Upper lobe of left lung (tissue), 6 donors: ENCODE data around the gene AHNAK. TPM values are rescaled to one million over a fixed set of nuclear protein-coding genes. Genes with fewer than 3 reads are reported as not detected.

Source experiments
- ATAC-seq, 2 donors: fragments of 200-7000 bp; cut with Tn5 transposase; one replicate each; pipeline ENCODE4 v1.9.1; 2022; ENCODE audit warnings: mild to moderate bottlenecking in 2 of 2, moderate library complexity in 2 of 2; ENCODE audit not compliant: low FRiP score in 2 of 2
- DNase-seq, 2 donors: peaks; one replicate each; pipeline ENCODE4 v3.0.0-alpha.2; 2019 to 2020
- H3K27ac ChIP-seq, 4 donors: fragments of 200-600 bp; sonication (generic); one replicate each; pipeline ENCODE4 v1.5.1; 2016 to 2019
- H3K27me3 ChIP-seq, 4 donors: fragments of 200-600 bp; sonication (generic); one replicate each; pipeline ENCODE4 v1.5.1; 2017 to 2019
- H3K36me3 ChIP-seq, 4 donors: fragments of 200-600 bp; sonication (generic); one replicate each; pipeline ENCODE4 v1.5.1; 2016 to 2019
- H3K4me1 ChIP-seq, 4 donors: fragments of 200-600 bp; sonication (generic); one replicate each; pipeline ENCODE4 v1.5.1; 2018 to 2019
- H3K4me3 ChIP-seq, 4 donors: fragments of 200-600 bp; sonication (generic); one replicate each; pipeline ENCODE4 v1.5.1; 2017 to 2019; ENCODE audit warnings: mild to moderate bottlenecking in 2 of 4, moderate library complexity in 1 of 4
- H3K9me3 ChIP-seq, 4 donors: fragments of 200-600 bp; sonication (generic); one replicate each; pipeline ENCODE4 v1.5.1; 2018 to 2019
- CTCF ChIP-seq, 6 experiments: fragments of 450-650 bp in 4 of 6; fragments of 200-600 bp in 2 of 6; sonication (generic) in 2 of 6; IDR thresholded peaks; one replicate each; pipeline ENCODE4 v1.5.1; 2016 to 2019; ENCODE audit warnings: antibody characterized with exemption in 6 of 6
- EP300 ChIP-seq, 4 donors: sonication (generic); formaldehyde crosslinking; IDR thresholded peaks; one replicate each; pipeline ENCODE4 v1.5.1; 2017; ENCODE audit warnings: antibody characterized with exemption in 4 of 4, control low read depth in 2 of 4
- POLR2A ChIP-seq, 4 donors: fragments of 450-650 bp; IDR thresholded peaks; one replicate each; pipeline ENCODE4 v1.5.1; 2016 to 2017; ENCODE audit warnings: antibody characterized with exemption in 4 of 4, mild to moderate bottlenecking in 2 of 4
- POLR2AphosphoS5 ChIP-seq, 2 donors: sonication (generic); formaldehyde crosslinking; IDR thresholded peaks; one replicate each; pipeline ENCODE4 v1.5.1; 2017; ENCODE audit warnings: antibody characterized with exemption in 2 of 2
- WGBS, 2 donors: methylation state at CpG; one replicate each; pipeline ENCODE4 v1.1.5; 2017 to 2018; 5-methylcytosine and 5-hydroxymethylcytosine counted together
- total RNA-seq, 6 donors: library from RNA; depleted of rRNA in 4 of 6; stranded (reverse); fragments of >200 nt in 4 of 6; gene quantifications; one replicate each; pipeline versions ENCODE4 v1.1.0 to v1.2.1, GENCODE V29; 2016 to 2021
- donor health status: DM: no; HTN: no; CAD: no; lungs with moderate emphysema.
- donor health status: DM: no; HTN: yes; CAD: no; lungs with severe emphysema.

Gene AHNAK
- total RNA-seq, 6 donors from 2014 or later, result 583 to 1,153 (median 829) TPM

DNA sequence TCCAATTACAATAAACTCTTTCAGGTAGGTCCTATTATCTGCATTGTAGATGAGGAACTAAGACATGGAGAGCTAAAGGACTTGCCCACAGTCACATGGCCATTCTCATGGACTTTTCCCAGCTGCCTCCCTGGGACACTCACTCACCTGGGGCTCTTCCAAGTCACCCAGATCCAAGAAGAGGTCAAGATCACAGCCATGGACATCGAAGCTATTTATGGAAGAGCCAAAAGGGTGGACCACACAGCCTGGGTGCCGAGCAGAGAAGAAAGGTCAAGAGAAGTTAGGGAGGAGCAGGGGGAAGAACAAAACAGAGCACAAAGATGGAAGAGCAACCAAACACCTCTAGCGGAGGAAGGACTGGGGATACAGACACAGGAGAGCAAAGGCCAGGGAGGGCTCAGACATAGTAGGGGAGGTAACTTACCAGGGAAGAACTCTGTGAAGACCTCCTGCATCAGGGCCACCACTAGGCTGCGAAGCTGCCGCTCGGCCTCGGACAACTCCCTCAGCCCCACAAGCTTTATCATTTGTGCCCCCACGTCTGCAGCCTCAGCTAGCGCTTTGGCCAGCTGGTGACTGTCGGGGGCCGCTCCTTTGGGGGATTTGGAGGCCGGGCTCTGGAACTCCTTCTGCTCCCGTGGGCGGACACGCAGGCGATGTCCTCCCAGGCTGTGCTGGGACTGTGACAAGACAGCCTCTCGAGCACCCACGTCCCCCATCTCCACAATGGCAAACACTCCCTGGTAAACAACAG is 34.5 kb upstream of the AHNAK start:
- no peaks in the 10 kb centered on the region for H3K27me3 ChIP-seq
- TF ChIP-seq EP300 (IDR thresholded peaks at IDR 0.05) (no peak), CTCF (IDR thresholded peaks at IDR 0.05) (no peak), POLR2A (IDR thresholded peaks at IDR 0.05) (no peak), POLR2AphosphoS5 (IDR thresholded peaks at IDR 0.05) (no peak)
- H3K27ac ChIP-seq, result no peak overlapping the region
- DNase-seq (no peak), ATAC-seq (no peak)
- peaks cover 4 to 64% (median 31%) of the 10 kb centered on the region in 4 donors for H3K36me3 ChIP-seq
- WGBS, 2 donors, result 90 to 91% methylated on average over 17 to 18 of the region's 18 CpGs
- peaks cover 9 to 11% (median 10%) of the 10 kb centered on the region in 4 donors for H3K4me1 ChIP-seq
- H3K4me3 ChIP-seq, result no peak overlapping the region
- H3K9me3 ChIP-seq, result no peaks in the 10 kb centered on the region

DNA sequence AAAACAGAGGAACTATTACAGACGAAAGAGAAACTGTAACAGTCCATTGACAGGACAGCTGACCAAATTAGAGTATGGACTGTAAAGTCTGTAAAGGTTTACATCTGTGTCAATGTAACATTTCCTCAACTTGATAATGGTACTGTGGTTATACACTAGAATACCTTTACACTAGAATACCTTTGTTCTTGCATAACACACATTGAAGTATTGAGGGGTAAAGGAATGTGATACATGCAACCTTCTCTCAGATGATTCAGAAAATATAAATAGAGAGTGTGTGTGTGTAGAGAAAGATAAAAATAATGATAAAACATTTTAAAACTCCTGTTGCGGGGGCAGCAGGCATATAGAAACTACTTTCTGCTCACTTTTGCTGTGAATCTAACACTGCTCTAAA is 32.6 kb upstream of the AHNAK start:
- Histone ChIP-seq H3K27ac (peak overlapping the region in 1 of 4 donors; percentile 90), H3K36me3 (peaks cover 4 to 55% (median 22%) of the 10 kb centered on the region in 4 donors), H3K27me3 (no peaks in the 10 kb centered on the region), H3K9me3 (no peaks in the 10 kb centered on the region), H3K4me1 (peaks cover 25 to 29% (median 28%) of the 10 kb centered on the region in 4 donors), H3K4me3 (no peak overlapping the region)
- WGBS, 2 donors, result 89 to 92% methylated on average over 2 of the region's 2 CpGs
- no peak for ATAC-seq
- no peak for TF ChIP-seq CTCF (IDR thresholded peaks at IDR 0.05)
- no peak for TF ChIP-seq POLR2A (IDR thresholded peaks at IDR 0.05)
- TF ChIP-seq EP300 (IDR thresholded peaks at IDR 0.05), result no peak
- TF ChIP-seq POLR2AphosphoS5 (IDR thresholded peaks at IDR 0.05), result no peak
- no peak for DNase-seq

GRCh38 chr11:62578541-62578940 is 31.9 kb upstream of the AHNAK start:
- H3K4me1 ChIP-seq, result peaks cover 25 to 29% (median 28%) of the 10 kb centered on the region in 4 donors
- H3K27me3 ChIP-seq, result no peaks in the 10 kb centered on the region
- ATAC-seq, result no peak
- no peak overlapping the region for H3K4me3 ChIP-seq
- H3K36me3 ChIP-seq, result peaks cover 4 to 53% (median 22%) of the 10 kb centered on the region in 4 donors
- DNase-seq, result no peak
- 95 to 96% methylated on average over 11 of the region's 11 CpGs for WGBS, 2 donors
- H3K27ac ChIP-seq, result peak overlapping the region; percentile 61 to 92 (median 81)
- H3K9me3 ChIP-seq, result no peaks in the 10 kb centered on the region
- no peak for TF ChIP-seq POLR2AphosphoS5 (IDR thresholded peaks at IDR 0.05)
- TF ChIP-seq POLR2A (IDR thresholded peaks at IDR 0.05), result no peak
- no peak for TF ChIP-seq EP300 (IDR thresholded peaks at IDR 0.05)
- TF ChIP-seq CTCF (IDR thresholded peaks at IDR 0.05), result no peak

DNA sequence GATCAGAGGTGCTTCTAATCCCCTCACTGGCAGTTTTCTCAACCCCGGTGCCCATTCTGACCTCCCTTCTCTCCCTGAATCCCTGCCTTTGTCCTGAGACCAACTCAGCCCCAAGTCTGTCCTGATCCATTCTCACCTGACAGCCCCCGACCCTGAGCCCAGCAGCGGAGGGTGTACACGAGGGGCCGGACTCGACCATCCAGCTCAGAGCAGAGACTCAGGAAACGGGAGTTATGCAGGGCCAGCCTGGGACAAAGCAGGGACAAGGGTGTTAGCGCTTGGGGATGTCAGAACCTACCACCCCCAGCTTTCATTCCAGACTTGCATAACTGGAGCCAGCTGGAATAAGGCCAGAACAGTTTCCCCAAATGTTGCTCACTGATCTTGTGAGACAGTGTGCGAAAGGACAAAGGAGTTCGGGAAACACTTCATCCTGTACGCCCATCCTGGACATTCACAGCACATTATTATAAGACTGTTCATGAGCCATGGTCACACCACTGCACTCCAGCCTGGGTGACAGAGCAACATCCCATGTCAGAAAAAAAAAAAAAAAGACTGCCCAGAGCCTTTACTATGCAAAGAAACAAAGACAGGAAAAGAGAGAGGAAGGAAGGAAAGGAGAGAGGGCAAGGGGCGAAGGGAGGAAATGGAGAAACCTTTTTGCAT is 30.6 kb upstream of the AHNAK start:
- TF ChIP-seq POLR2A (IDR thresholded peaks at IDR 0.05) (peak in 1 of 4 donors; percentile 16), EP300 (IDR thresholded peaks at IDR 0.05) (peak in 2 of 4 donors; percentile 32 to 69), CTCF (IDR thresholded peaks at IDR 0.05) (no peak), POLR2AphosphoS5 (IDR thresholded peaks at IDR 0.05) (peak; percentile 52 to 87)
- no peaks in the 10 kb centered on the region for H3K9me3 ChIP-seq
- H3K4me1 ChIP-seq, result peaks cover 30 to 40% (median 37%) of the 10 kb centered on the region in 4 donors
- 61 to 62% methylated on average over 5 to 12 of the region's 12 CpGs for WGBS, 2 donors
- H3K4me3 ChIP-seq, result no peak overlapping the region
- H3K27me3 ChIP-seq, result no peaks in the 10 kb centered on the region
- peaks cover 4 to 52% (median 22%) of the 10 kb centered on the region in 4 donors for H3K36me3 ChIP-seq
- no peak for DNase-seq
- no peak for ATAC-seq
- peak overlapping the region; percentile 85 to 93 (median 91) for H3K27ac ChIP-seq
